Endothelial cell (in vitro differentiated cells): ENCODE measurements around the gene BMPR1B. TPM values are rescaled to one million over a fixed set of nuclear protein-coding genes. Genes with fewer than 3 reads are reported as not detected.

ENCODE experiments used
- DNase-seq: peaks from one replicate; pipeline ENCODE4 v3.0.0; 2021; ENCODE audit warnings: low spot score
- H3K27ac Mint-ChIP-seq: one replicate; pipeline ENCODE4 v1.8.0; 2021; ENCODE audit warnings: mixed read lengths, inconsistent platforms; ENCODE audit not compliant: unreplicated experiment
- H3K27me3 Mint-ChIP-seq: one replicate; pipeline ENCODE4 v1.8.0; 2021; ENCODE audit warnings: mild to moderate bottlenecking, moderate library complexity, mixed read lengths, inconsistent platforms; ENCODE audit not compliant: unreplicated experiment
- H3K36me3 Mint-ChIP-seq: one replicate; pipeline ENCODE4 v1.8.0; 2021; ENCODE audit warnings: mild to moderate bottlenecking, low read depth, mixed read lengths, inconsistent platforms; ENCODE audit not compliant: unreplicated experiment
- H3K4me1 Mint-ChIP-seq: one replicate; pipeline ENCODE4 v1.8.0; 2021; ENCODE audit warnings: mild to moderate bottlenecking, mixed read lengths, inconsistent platforms; ENCODE audit not compliant: unreplicated experiment
- H3K4me3 Mint-ChIP-seq: one replicate; pipeline ENCODE4 v1.8.0; 2021; ENCODE audit warnings: mild to moderate bottlenecking, mixed read lengths, inconsistent platforms; ENCODE audit not compliant: unreplicated experiment
- H3K9me3 Mint-ChIP-seq: one replicate; pipeline ENCODE4 v1.8.0; 2021; ENCODE audit warnings: mixed read lengths, inconsistent platforms; ENCODE audit not compliant: unreplicated experiment
- total RNA-seq: library from RNA; stranded (reverse); fragmentation: NEBNext Ultra II Directional; extraction: Animal tissue kit (Norgen Biotek cat#: 25700); gene quantifications from one replicate; pipeline ENCODE4 v1.2.1, GENCODE V29; 2021; ENCODE audit not compliant: unreplicated experiment
- TF ChIP-seq, protein P1 (sequence below): fragments of 200-600 bp; sonication (generic); IDR thresholded peaks from one replicate; pipeline ENCODE4 v1.5.0; 2021; ENCODE audit warnings: antibody characterized with exemption; ENCODE audit not compliant: unreplicated experiment

Gene BMPR1B
- total RNA-seq, 1 donor from 2014 or later, result 5.4 TPM

DNA sequence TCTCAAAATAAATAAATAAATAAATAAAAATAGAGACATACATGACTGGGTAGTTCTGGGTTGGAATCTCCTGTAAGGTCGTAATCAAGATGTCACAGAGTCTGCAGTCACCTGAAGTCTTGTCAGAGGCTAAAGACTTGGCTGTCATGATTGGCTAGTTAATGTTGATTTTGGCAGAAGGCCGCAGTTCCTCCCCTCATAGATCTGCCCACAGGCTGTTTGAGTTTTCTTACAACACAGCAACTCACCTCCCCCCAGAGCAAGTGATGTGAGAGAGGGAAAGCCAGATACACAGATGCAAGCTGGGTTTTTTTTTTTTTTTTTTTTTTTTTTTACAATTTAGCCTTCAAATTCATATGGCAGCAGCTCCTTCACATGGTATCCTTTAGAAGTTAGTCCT is 36.4 kb upstream of the BMPR1B start:
- TF ChIP-seq, protein P1, sequence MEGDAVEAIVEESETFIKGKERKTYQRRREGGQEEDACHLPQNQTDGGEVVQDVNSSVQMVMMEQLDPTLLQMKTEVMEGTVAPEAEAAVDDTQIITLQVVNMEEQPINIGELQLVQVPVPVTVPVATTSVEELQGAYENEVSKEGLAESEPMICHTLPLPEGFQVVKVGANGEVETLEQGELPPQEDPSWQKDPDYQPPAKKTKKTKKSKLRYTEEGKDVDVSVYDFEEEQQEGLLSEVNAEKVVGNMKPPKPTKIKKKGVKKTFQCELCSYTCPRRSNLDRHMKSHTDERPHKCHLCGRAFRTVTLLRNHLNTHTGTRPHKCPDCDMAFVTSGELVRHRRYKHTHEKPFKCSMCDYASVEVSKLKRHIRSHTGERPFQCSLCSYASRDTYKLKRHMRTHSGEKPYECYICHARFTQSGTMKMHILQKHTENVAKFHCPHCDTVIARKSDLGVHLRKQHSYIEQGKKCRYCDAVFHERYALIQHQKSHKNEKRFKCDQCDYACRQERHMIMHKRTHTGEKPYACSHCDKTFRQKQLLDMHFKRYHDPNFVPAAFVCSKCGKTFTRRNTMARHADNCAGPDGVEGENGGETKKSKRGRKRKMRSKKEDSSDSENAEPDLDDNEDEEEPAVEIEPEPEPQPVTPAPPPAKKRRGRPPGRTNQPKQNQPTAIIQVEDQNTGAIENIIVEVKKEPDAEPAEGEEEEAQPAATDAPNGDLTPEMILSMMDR, result no peak
- Mint-ChIP-seq H3K36me3 (no peaks in the 10 kb centered on the region), H3K27ac (no peak overlapping the region), H3K4me3 (no peak overlapping the region), H3K27me3 (no peaks in the 10 kb centered on the region), H3K9me3 (no peaks in the 10 kb centered on the region), H3K4me1 (no peaks in the 10 kb centered on the region)
- DNase-seq, result no peak

DNA sequence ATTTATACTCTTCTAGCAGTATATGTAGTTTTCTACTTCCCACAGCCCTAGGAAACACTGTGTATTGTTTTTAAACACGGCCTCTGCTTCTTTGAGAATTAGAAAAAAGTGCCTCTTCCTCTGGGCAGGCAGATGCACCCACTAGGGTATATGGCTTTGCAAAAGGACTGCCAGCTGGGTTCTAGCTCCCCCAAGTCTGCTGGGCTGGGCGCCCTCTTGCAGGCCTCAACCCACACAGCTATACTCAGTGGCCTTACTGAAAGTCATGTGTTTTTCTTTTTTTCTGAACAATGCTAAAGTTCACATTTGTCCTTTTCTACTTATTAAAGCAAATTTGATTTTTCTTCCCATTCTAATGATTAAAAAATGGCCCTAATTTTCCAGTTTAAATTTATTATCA is 35.5 kb upstream of the BMPR1B start:
- TF ChIP-seq, protein P1, result no peak
- Mint-ChIP-seq H3K4me3 (no peak overlapping the region), H3K27me3 (no peaks in the 10 kb centered on the region), H3K36me3 (no peaks in the 10 kb centered on the region), H3K9me3 (no peaks in the 10 kb centered on the region), H3K27ac (no peak overlapping the region), H3K4me1 (no peaks in the 10 kb centered on the region)
- no peak for DNase-seq

DNA sequence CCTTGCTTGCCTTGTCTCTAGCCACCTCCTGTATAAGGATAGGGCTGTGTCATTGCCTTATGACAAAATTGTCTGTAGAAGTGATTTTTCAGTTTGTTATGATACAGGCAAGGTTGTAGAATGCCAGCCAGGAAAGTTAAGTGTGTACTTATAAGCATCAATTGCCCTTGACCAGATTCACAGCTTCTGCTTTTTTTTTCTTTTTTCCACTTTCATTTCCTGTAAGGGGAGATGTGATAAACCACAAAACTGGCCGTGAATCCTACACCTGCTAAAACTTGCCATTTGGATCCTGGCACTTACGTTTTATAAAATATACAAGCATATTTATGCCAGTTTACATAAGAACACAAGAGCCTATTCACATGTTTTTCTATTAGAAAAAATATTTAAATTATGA is 35.0 kb upstream of the BMPR1B start:
- H3K27me3 Mint-ChIP-seq, result no peaks in the 10 kb centered on the region
- H3K9me3 Mint-ChIP-seq, result no peaks in the 10 kb centered on the region
- TF ChIP-seq, protein P1, result no peak
- no peaks in the 10 kb centered on the region for H3K4me1 Mint-ChIP-seq
- H3K27ac Mint-ChIP-seq, result no peak overlapping the region
- DNase-seq, result no peak
- no peaks in the 10 kb centered on the region for H3K36me3 Mint-ChIP-seq
- no peak overlapping the region for H3K4me3 Mint-ChIP-seq

DNA sequence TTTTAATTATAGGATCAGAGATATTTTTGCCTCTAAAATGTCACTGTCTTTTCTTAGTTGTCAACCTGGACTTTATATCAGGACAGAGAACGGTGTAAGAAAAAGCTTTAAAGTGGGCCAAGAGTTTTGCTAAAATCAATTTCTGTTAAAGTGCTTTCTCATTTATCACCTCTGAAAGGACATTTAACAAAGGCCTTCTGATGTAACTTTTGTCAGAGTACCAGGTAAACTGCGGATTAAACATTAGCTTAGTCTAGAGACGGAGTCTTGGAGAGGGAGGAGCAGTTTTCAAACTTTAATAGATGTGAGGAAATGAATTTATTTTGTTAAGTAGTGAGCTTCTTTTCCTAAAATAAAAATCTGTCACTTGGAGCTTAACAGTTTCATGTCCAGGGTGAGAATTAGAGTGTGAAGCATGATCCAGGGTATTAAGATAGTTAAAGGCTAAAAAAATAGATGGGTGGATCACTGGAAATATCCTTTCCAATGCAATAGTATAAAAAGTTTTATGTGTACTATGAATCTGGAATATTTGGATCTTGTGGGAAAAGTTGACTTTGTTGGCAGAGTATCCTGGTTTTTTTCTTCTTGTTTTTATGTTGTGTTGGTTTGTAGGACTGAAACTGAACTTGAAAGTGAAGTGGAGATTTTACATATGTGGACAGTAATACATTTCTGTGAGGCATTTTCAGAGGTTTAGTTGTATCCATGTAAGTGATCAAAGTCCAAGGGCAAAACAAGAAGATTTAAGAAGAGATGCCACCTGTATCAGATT is 33.6 kb upstream of the BMPR1B start:
- Mint-ChIP-seq H3K4me1 (no peaks in the 10 kb centered on the region), H3K36me3 (no peaks in the 10 kb centered on the region), H3K4me3 (no peak overlapping the region), H3K27me3 (no peaks in the 10 kb centered on the region), H3K27ac (no peak overlapping the region), H3K9me3 (no peaks in the 10 kb centered on the region)
- TF ChIP-seq, protein P1, result no peak
- no peak for DNase-seq

DNA sequence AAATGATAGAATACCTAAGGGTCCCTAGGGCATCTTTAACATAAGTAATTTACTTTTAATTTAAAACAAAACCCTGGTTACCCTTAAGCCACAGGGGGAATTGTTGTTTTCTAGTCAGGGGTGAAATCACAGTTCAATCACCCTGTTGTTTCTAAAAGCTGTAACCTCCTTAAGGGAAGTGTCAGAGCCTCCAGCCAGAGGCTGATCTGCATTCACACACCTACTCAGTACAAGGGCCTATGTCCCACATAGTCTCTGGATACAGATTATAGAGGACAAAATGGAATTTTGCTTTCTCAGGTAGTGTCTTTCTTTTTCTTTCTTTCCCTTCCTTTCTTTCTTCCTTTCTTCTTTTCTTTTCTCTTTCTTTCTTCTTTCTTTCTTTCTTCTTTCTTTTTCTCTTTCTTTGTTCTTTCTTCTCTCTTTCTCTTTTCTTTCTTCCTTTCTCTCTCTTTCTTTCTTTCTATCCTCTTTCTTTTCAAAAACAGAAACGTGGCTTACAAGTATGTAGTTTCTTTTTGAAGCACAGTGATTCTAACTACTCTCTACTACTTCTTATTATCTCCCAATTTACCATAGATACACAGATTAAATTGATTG is 31.1 kb upstream of the BMPR1B start:
- no peaks in the 10 kb centered on the region for H3K36me3 Mint-ChIP-seq
- no peaks in the 10 kb centered on the region for H3K4me1 Mint-ChIP-seq
- no peaks in the 10 kb centered on the region for H3K9me3 Mint-ChIP-seq
- no peak for DNase-seq
- no peak overlapping the region for H3K27ac Mint-ChIP-seq
- TF ChIP-seq, protein P1, result no peak
- H3K4me3 Mint-ChIP-seq, result no peak overlapping the region
- H3K27me3 Mint-ChIP-seq, result no peaks in the 10 kb centered on the region
